Brain microvascular endothelial cell (primary cell): Measurements from ENCODE around the gene BTLA.
"Not testable (repeated sequence)": the region's sequence is repeated elsewhere in the genome, so short reads cannot be mapped to it uniquely, and the experiment has no call there.

Experiments used
- DNase-seq: peaks from one replicate; pipeline ENCODE4 v3.0.0-alpha.2; 2020
- H3K27ac ChIP-seq: fragments of 250-450 bp; sonication (Bioruptor Pico); 2 replicates; pipeline ENCODE4 v1.5.1; 2020; ENCODE audit warnings: mild to moderate bottlenecking, moderate library complexity
- H3K27me3 ChIP-seq: fragments of 250-450 bp; sonication (Bioruptor Pico); replicated peaks from 2 replicates; pipeline ENCODE4 v1.5.1; 2020; ENCODE audit warnings: mild to moderate bottlenecking
- H3K36me3 ChIP-seq: fragments of 250-450 bp; sonication (Bioruptor Pico); replicated peaks from 2 replicates; pipeline ENCODE4 v1.5.1; 2020; ENCODE audit warnings: mild to moderate bottlenecking
- H3K4me3 ChIP-seq: 2 replicates; pipeline ENCODE4 v1.5.1; 2011; ENCODE audit warnings: low read depth, mild to moderate bottlenecking, control low read depth, low read length, moderate library complexity
- in situ Hi-C: cut with HindIII; loops from 2 replicates; pipeline ENCODE4 v1.10.0; 2017; ENCODE audit warnings: low sequenced_read_pairs, low pct_ligation_motif_present
- TF ChIP-seq, protein P1 (sequence below): IDR thresholded peaks from 2 replicates; pipeline ENCODE4 v1.5.1; 2011; ENCODE audit warnings: low read depth, mild to moderate bottlenecking, moderate library complexity, low read length, control low read depth, inconsistent platforms; ENCODE audit errors: missing control alignments

Gene BTLA

DNA sequence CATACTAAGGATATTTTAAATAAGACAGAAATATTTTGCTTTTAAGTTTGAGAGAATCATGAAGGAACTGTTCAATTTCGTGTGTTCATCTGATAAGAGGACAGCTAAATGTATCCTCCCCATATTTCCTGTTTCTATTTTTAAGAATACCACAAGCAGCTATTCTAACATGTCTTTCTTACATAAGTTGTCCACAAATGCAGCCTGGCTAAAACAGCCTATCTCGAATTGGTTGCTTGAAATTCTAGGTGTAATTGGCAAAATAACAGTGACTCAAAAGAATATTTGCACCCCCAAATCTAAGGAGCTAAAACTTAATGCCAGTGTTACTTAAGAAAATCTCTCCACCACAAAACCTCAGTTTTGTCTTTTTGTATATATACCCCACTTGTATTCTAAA lies 35.0 kb downstream of the BTLA start:
- no peaks in the 10 kb centered on the region for H3K36me3 ChIP-seq
- no peak for DNase-seq
- no peak overlapping the region for H3K27ac ChIP-seq
- no peaks in the 10 kb centered on the region for H3K27me3 ChIP-seq
- TF ChIP-seq, protein P1, sequence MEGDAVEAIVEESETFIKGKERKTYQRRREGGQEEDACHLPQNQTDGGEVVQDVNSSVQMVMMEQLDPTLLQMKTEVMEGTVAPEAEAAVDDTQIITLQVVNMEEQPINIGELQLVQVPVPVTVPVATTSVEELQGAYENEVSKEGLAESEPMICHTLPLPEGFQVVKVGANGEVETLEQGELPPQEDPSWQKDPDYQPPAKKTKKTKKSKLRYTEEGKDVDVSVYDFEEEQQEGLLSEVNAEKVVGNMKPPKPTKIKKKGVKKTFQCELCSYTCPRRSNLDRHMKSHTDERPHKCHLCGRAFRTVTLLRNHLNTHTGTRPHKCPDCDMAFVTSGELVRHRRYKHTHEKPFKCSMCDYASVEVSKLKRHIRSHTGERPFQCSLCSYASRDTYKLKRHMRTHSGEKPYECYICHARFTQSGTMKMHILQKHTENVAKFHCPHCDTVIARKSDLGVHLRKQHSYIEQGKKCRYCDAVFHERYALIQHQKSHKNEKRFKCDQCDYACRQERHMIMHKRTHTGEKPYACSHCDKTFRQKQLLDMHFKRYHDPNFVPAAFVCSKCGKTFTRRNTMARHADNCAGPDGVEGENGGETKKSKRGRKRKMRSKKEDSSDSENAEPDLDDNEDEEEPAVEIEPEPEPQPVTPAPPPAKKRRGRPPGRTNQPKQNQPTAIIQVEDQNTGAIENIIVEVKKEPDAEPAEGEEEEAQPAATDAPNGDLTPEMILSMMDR = no peak
- H3K4me3 ChIP-seq = no peak overlapping the region
- in situ Hi-C loops = no loop called here

DNA sequence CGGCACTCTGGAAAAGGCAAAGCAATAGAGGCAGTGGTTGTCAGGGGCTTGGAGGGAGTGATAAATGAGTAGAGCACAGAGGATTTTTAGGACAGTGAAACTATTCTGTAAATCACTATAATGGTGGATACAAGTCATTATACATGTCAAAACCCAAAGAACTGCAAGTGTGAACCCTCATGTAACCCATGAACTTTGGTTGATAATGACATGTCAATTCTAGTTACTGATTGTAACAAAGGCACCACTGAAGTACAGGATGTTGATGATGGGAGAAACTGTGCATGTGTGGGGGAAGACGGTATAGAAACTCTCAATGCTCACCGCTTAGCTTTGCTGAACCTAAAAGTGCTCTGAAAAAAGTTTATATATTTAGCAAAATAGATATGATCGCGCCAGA lies 36.0 kb downstream of the BTLA start:
- Histone ChIP-seq H3K4me3 (no peak overlapping the region), H3K36me3 (no peaks in the 10 kb centered on the region), H3K27me3 (no peaks in the 10 kb centered on the region), H3K27ac (no peak overlapping the region)
- in situ Hi-C loops = no loop called here
- DNase-seq = no peak
- TF ChIP-seq, protein P1 = no peak

DNA sequence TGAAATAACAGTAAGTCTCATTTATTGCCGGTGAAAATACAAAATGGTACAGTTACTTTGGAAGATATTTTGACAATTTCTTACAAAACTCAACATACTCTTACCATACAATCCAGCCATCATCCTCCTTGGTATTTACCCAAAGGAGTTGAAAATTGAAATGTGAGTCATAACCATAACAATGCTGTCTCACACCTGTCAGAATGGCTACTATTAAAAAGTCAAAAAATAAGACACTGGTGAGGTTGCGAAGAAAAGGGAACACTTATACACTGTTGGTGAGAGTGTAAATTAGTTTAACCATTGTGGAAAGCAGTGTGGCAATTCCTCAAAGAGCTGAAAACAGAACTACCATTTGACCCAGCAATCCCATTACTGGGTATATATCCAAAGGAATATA lies 37.5 kb downstream of the BTLA start:
- H3K27ac ChIP-seq, H3K36me3 ChIP-seq, H3K27me3 ChIP-seq, in situ Hi-C loops, H3K4me3 ChIP-seq, DNase-seq: not testable (repeated sequence)

DNA sequence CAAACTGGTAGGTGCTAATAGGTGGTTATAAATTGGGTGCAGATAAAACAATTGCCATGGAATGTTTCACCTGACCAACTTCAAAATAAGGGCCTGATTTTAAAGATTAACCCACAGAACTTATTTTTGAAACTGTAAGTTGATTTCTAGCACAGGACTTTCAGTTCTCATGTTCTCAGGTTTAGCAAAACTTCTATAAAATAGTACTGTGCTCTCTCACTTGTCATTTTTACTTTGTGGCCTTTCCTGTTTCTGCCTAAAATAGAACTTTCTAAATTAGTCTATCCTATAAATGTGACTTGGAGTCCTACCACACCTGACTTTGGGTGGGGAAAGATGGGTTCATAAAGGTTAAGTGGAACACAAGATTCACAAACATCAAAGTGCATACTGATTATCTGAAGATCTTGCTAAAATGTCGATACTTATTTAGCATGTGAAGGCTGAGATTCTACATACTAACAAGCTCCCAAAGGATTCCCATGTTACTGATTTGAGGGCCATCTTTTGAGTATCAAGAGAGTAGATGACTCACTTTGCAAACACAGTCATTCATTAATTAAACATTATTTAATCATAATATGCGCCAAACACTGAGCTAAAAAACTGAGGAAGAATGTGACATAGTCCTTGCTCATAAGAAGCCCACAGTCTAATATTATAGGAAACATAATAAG lies 38.6 kb downstream of the BTLA start:
- in situ Hi-C loops = no loop called here
- Histone ChIP-seq H3K4me3 (no peak overlapping the region), H3K27me3 (no peaks in the 10 kb centered on the region), H3K27ac (no peak overlapping the region), H3K36me3 (no peaks in the 10 kb centered on the region)
- TF ChIP-seq, protein P1 = no peak
- DNase-seq = no peak

DNA sequence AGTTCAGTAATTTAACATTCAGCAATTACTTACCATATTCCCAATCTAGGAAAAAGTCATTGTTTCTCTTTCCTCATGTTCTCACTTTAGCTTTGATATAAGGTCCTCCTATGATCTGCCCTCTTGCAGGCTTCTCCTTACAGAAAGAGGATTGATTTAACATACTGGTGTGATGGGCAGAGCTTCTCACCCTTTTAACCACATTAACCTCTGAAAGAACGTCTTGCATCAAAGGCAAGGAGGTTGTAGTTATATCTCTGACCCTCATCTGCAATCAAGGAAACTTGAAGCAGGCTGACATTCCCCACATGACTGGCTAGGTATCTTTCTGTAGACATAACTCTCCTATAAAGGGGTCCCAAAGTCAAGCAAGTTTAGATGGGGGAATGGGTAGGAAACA lies 39.5 kb downstream of the BTLA start:
- TF ChIP-seq, protein P1 = no peak
- Histone ChIP-seq H3K36me3 (no peaks in the 10 kb centered on the region), H3K27ac (no peak overlapping the region), H3K4me3 (no peak overlapping the region), H3K27me3 (no peaks in the 10 kb centered on the region)
- no peak for DNase-seq
- in situ Hi-C loops = no loop called here

DNA sequence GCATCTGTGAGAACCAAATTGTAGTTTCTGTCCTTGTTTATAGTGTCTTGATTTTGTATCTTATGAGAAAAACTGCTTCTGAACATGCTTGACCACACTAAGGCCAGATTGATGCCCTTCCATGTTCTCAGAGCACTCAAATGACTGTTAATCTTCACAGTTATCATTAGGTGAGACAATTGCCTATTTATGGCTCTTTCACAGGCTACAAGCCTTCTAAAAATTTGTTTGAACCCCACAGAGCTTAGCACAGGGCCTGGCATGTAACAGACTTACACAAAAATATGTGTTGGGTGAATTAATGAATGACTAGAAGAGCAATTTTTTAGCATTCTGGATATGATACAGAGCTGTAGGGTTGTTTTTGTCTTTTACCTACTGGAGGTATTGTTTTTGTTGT lies 43.1 kb downstream of the BTLA start:
- Histone ChIP-seq H3K27me3 (no peaks in the 10 kb centered on the region), H3K27ac (no peak overlapping the region), H3K36me3 (no peaks in the 10 kb centered on the region), H3K4me3 (no peak overlapping the region)
- in situ Hi-C loops = no loop called here
- TF ChIP-seq, protein P1 = no peak
- DNase-seq = no peak
